HepG2 (cell line): ENCODE data around the gene CKMT2. TPM values are rescaled to one million over a fixed set of nuclear protein-coding genes. Genes with fewer than 3 reads are reported as not detected.

ENCODE experiments used
- ATAC-seq: fragments of 200-7000 bp; cut with Tn5 transposase; 3 replicates; pipeline ENCODE4 v1.9.1; 2020; ENCODE audit warnings: mild to moderate bottlenecking, moderate library complexity
- BruUV-seq: library from RNA; stranded (reverse); fragments of 400-500 nt; replicated peaks from 2 replicates; lab custom pipeline; 2021; lab: Mats Ljungman, UMichigan
- CTCF ChIA-PET: fragments of 300-600 bp; formaldehyde crosslinking; extraction: SDS; loops from one replicate; lab custom pipeline; 2021; ENCODE audit warnings: low total read pairs, inconsistent platforms, low intra/inter-chr PET ratio; lab: Yijun Ruan, JAX
- POLR2A ChIA-PET: fragments of 350-600 bp; sonication (Branson Sonifier 250); formaldehyde crosslinking; loops from one replicate; lab custom pipeline; 2020; ENCODE audit warnings: antibody characterized with exemption, inconsistent platforms; lab: Yijun Ruan, JAX
- DNase-seq: peaks from one replicate; pipeline ENCODE4 v3.0.0-alpha.2; 2015; ENCODE audit warnings: low spot score
- FAIRE-seq: peaks from 3 replicates; lab custom pipeline; 2011; peaks lifted over from hg19 to GRCh38; lab: Jason Lieb, UNC
- H2AFZ ChIP-seq: one replicate; pipeline ENCODE4 v1.6.1; 2011; ENCODE audit warnings: low read length, inconsistent platforms
- H3K27ac ChIP-seq: fragments of 300-600 bp; 3 replicates; pipeline ENCODE4 v1.8.0; 2011; ENCODE audit warnings: mixed run types, mild to moderate bottlenecking, mixed read lengths, low read length, inconsistent platforms; ENCODE audit not compliant: insufficient read depth; ENCODE audit errors: extremely low read length
- H3K27me3 ChIP-seq, 2 experiments: fragments of 200-600 bp in 1 of 2; 2 replicates in 1 of 2; 3 replicates in 1 of 2; pipeline versions ENCODE4 v1.6.0 to v1.8.0; 2011; ENCODE audit warnings: low read length in 2 of 2, mild to moderate bottlenecking in 2 of 2, moderate library complexity in 2 of 2, inconsistent platforms in 1 of 2; ENCODE audit not compliant: insufficient read depth in 2 of 2, control insufficient read depth in 1 of 2
- H3K36me3 ChIP-seq, 2 experiments: fragments of 200-600 bp in 1 of 2; replicated peaks in 1 of 2; 2 replicates in 1 of 2; 3 replicates in 1 of 2; pipeline versions ENCODE4 v1.5.1 to v1.8.0; 2011; ENCODE audit warnings: low read length in 2 of 2, inconsistent platforms in 1 of 2; ENCODE audit not compliant: insufficient read depth in 2 of 2, control insufficient read depth in 1 of 2
- H3K4me1 ChIP-seq: 2 replicates; pipeline ENCODE4 v1.5.1; 2012; ENCODE audit warnings: low read length, inconsistent platforms; ENCODE audit not compliant: insufficient read depth
- H3K4me2 ChIP-seq: 2 replicates; pipeline ENCODE4 v1.6.0; 2011; ENCODE audit warnings: low read depth, low read length, inconsistent platforms
- H3K4me3 ChIP-seq, 3 experiments: fragments of 200-600 bp in 1 of 3; sonication (generic), shearing (Covaris generic) in 1 of 3; replicated peaks in 1 of 3; 2 replicates each; pipeline ENCODE4 v1.5.1; 2011 to 2016; ENCODE audit warnings: low read length in 3 of 3, inconsistent platforms in 2 of 3, low read depth in 2 of 3, mild to moderate bottlenecking in 2 of 3, control low read depth in 1 of 3, mixed read lengths in 1 of 3; ENCODE audit not compliant: insufficient read depth in 1 of 3
- H3K79me2 ChIP-seq: one replicate; pipeline ENCODE4 v1.6.1; 2011; ENCODE audit warnings: low read length, inconsistent platforms; ENCODE audit not compliant: insufficient read depth
- H3K9ac ChIP-seq: 2 replicates; pipeline ENCODE4 v1.6.0; 2011; ENCODE audit warnings: mild to moderate bottlenecking, low read depth, low read length, inconsistent platforms; ENCODE audit not compliant: insufficient read depth
- H3K9me3 ChIP-seq: 2 replicates; pipeline ENCODE4 v1.5.1; 2012; ENCODE audit warnings: mild to moderate bottlenecking, low read length
- H4K20me1 ChIP-seq: 2 replicates; pipeline ENCODE4 v1.6.0; 2011; ENCODE audit warnings: inconsistent platforms, mild to moderate bottlenecking, low read length, moderate library complexity; ENCODE audit not compliant: insufficient read depth
- RFXANK ChIP-seq: IDR thresholded peaks from 2 replicates; pipeline ENCODE4 v1.6.1; 2016
- SNAPC4 ChIP-seq: sonication (generic); formaldehyde crosslinking; IDR thresholded peaks from 2 replicates; pipeline ENCODE4 v1.4.0; 2020; ENCODE audit warnings: mild to moderate bottlenecking, missing genetic modification reagents
- ZBTB7B ChIP-seq: sonication (generic); formaldehyde crosslinking; IDR thresholded peaks from 2 replicates; pipeline ENCODE4 v1.4.0; 2020; ENCODE audit warnings: missing genetic modification reagents
- ZNF253 ChIP-seq: sonication (generic); formaldehyde crosslinking; IDR thresholded peaks from 2 replicates; pipeline ENCODE4 v1.8.0; 2022; ENCODE audit warnings: mild to moderate bottlenecking, missing genetic modification reagents, borderline replicate concordance
- ZNF569 ChIP-seq: sonication (generic); formaldehyde crosslinking; IDR thresholded peaks from 2 replicates; pipeline ENCODE4 v1.5.0; 2020; ENCODE audit warnings: mild to moderate bottlenecking, missing genetic modification reagents, moderate library complexity, borderline replicate concordance
- ZSCAN30 ChIP-seq: sonication (generic); formaldehyde crosslinking; IDR thresholded peaks from 2 replicates; pipeline ENCODE4 v1.5.0; 2020; ENCODE audit warnings: mild to moderate bottlenecking, missing genetic modification reagents
- WGBS: methylation state at CpG from one replicate; pipeline ENCODE4 v1.1.6; 2017; ENCODE audit warnings: low lambda C conversion rate; 5-methylcytosine and 5-hydroxymethylcytosine counted together
- in situ Hi-C: cut with HindIII; loops from 2 replicates; pipeline ENCODE4 v1.10.0; 2017; ENCODE audit warnings: low pct_unique_long_range_greater_than_20kb; ENCODE audit not compliant: extremely low pct_ligation_motif_present
- intact Hi-C: fragments of 100-400 bp; cut with micrococcal nuclease; formaldehyde crosslinking; loops from one replicate; pipeline ENCODE4 v1.10.0; 2022; ENCODE audit not compliant: unreplicated experiment
- polyA plus RNA-seq, 8 experiments: library from polyadenylated mRNA; depleted of rRNA in 3 of 8; stranded (reverse) in 7 of 8; unstranded in 1 of 8; fragments of >200 nt; fragmentation: Illumina TruSeq in 4 of 8; extraction: Trizol in 4 of 8; gene quantifications; 2 replicates each; pipeline versions ENCODE4 v1.2.1 to v1.2.3, GENCODE V29; 2011 to 2016; ENCODE audit warnings: low read depth in 4 of 8, missing spikeins in 1 of 8, mixed read lengths in 1 of 8; ENCODE audit not compliant: insufficient read depth in 1 of 8
- total RNA-seq, 5 experiments: library from RNA; depleted of rRNA; stranded (reverse); fragments of >200 nt; fragmentation: Illumina TruSeq; extraction: Trizol; gene quantifications; 2 replicates each; pipeline ENCODE4 v1.2.3, GENCODE V29; 2016; ENCODE audit warnings: low read depth in 1 of 5

The CKMT2 gene
- total and polyA plus RNA-seq, 2 of the 13 experiments (the other 11 are each of a cell fraction or from before 2014, with no cell fraction given) = 1.2 to 8.8 TPM

- TF ChIP-seq ZNF253 (CRISPR knock-in tag) (no peak), RFXANK (CRISPR knock-in tag) (no peak), ZSCAN30 (CRISPR knock-in tag) (no peak), ZNF569 (no peak), ZBTB7B (CRISPR knock-in tag) (no peak)
- TF ChIP-seq, all 625 proteins: peak for 0
Measured at GRCh38 chr5:81225463-81225862, 7.7 kb upstream of the CKMT2 start (continued).

GRCh38 chr5:81226286-81226685 is 6.8 kb upstream of the CKMT2 start:
- CTCF ChIA-PET = no interaction called here

More at GRCh38 chr5:81226286-81226685, 6.8 kb upstream of the CKMT2 start:
- no peak for DNase-seq
- Histone ChIP-seq H3K79me2 (no peaks in the 10 kb centered on the region), H3K36me3 (peaks cover 7 to 10% of the 10 kb centered on the region in 2 experiments; a peak in 3 of 5 replicates), H3K9ac (no peak overlapping the region), H3K9me3 (no peaks in the 10 kb centered on the region), H3K27ac (no peak overlapping the region), H3K27me3 (no peaks in the 10 kb centered on the region), H4K20me1 (no peaks in the 10 kb centered on the region), H3K4me2 (no peak overlapping the region), H3K4me1 (no peaks in the 10 kb centered on the region), H2AFZ (no peak overlapping the region), H3K4me3 (no peak overlapping the region)
- WGBS = 100% methylated on average over 2 of the region's 2 CpGs
- POLR2A ChIA-PET = no interaction called here
- no peak for FAIRE-seq
- no peak for ATAC-seq
- no TSS peak for BruUV-seq
- intact Hi-C loops (no loop called here), in situ Hi-C loops (no loop called here)
- TF ChIP-seq SNAPC4 = no peak
